Activated CD4-positive, CD25-positive, alpha-beta regulatory T cell treated with anti-CD3 and anti-CD28 coated beads, Interleukin-2, amount 50 U/mL, for 72 hours (primary cell): ENCODE data around the gene GNA12.
"Not testable (repeated sequence)": the region's sequence is repeated elsewhere in the genome, so short reads cannot be mapped to it uniquely, and the experiment has no call there.

Experiments used
- DNase-seq: peaks from one replicate; pipeline ENCODE4 v3.0.0; 2021

Gene GNA12

GRCh38 chr7:2738766-2739549 is 105.2 kb downstream of the GNA12 start:
- no peak for DNase-seq

- no peak for DNase-seq
These were observed 106.2 kb downstream of the GNA12 start for GRCh38 chr7:2737771-2738540.

- not testable (repeated sequence) for DNase-seq
These were observed 106.9 kb downstream of the GNA12 start for GRCh38 chr7:2737005-2737743.

GRCh38 chr7:2736411-2736914 is 107.6 kb downstream of the GNA12 start:
- DNase-seq: no peak

- no peak for DNase-seq
These were observed 108.4 kb downstream of the GNA12 start for GRCh38 chr7:2735744-2736143.

GRCh38 chr7:2734751-2735571 is 109.1 kb downstream of the GNA12 start:
- DNase-seq: no peak

- DNase-seq: no peak
These were observed 109.9 kb downstream of the GNA12 start for GRCh38 chr7:2734084-2734686.

GRCh38 chr7:2732959-2733584 is 111.0 kb downstream of the GNA12 start:
- DNase-seq: no peak

- no peak for DNase-seq
These were observed 111.7 kb downstream of the GNA12 start for GRCh38 chr7:2732388-2732787.

GRCh38 chr7:2730846-2731770 is 113.0 kb downstream of the GNA12 start:
- no peak for DNase-seq

GRCh38 chr7:2729893-2730716 is 114.0 kb downstream of the GNA12 start:
- DNase-seq: no peak

- no peak for DNase-seq
These were observed 114.8 kb downstream of the GNA12 start for GRCh38 chr7:2729031-2729892.

- no peak for DNase-seq
These were observed 115.6 kb downstream of the GNA12 start for GRCh38 chr7:2728316-2729030.

- DNase-seq: not testable (repeated sequence)
These were observed 116.9 kb downstream of the GNA12 start for GRCh38 chr7:2727206-2727605.

- DNase-seq: no peak
These were observed 117.6 kb downstream of the GNA12 start for GRCh38 chr7:2726316-2727018.

- DNase-seq: peak; percentile 25
These were observed 118.7 kb downstream of the GNA12 start for GRCh38 chr7:2725178-2726105.
